ENCODE measurements around the gene ART5.

DNA sequence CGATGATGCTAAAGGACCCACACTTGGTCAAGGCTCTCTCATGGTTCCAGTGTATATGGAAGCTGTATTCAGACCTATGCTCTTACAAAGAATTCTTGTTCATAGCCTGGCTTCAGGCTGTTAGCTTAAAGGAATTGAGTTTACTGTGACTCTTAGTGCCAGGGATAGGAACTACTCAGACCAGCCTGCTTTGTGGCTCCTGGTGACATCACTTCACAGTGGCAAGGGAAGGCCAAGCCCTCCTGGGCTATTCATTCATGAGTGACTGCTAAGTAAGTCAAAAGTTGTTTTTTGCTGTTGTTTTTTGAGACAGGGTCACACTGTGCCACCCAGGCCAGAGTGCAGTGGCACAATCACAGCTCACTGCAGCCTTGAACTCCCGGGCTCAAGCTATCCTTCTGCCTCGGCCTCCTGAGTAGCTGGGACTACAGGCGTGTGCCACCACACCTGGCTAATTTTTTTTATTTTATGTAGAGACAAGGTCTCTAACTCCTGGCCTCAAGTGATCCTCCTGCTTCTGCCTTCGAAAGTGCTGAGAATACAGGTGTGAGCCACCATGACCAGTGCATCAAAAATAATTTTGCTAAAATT is 9.6 kb downstream of the ART5 start:
- TF ChIP-seq, protein P1, sequence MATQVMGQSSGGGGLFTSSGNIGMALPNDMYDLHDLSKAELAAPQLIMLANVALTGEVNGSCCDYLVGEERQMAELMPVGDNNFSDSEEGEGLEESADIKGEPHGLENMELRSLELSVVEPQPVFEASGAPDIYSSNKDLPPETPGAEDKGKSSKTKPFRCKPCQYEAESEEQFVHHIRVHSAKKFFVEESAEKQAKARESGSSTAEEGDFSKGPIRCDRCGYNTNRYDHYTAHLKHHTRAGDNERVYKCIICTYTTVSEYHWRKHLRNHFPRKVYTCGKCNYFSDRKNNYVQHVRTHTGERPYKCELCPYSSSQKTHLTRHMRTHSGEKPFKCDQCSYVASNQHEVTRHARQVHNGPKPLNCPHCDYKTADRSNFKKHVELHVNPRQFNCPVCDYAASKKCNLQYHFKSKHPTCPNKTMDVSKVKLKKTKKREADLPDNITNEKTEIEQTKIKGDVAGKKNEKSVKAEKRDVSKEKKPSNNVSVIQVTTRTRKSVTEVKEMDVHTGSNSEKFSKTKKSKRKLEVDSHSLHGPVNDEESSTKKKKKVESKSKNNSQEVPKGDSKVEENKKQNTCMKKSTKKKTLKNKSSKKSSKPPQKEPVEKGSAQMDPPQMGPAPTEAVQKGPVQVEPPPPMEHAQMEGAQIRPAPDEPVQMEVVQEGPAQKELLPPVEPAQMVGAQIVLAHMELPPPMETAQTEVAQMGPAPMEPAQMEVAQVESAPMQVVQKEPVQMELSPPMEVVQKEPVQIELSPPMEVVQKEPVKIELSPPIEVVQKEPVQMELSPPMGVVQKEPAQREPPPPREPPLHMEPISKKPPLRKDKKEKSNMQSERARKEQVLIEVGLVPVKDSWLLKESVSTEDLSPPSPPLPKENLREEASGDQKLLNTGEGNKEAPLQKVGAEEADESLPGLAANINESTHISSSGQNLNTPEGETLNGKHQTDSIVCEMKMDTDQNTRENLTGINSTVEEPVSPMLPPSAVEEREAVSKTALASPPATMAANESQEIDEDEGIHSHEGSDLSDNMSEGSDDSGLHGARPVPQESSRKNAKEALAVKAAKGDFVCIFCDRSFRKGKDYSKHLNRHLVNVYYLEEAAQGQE (IDR thresholded peaks at IDR 0.05; ENCODE audit: insufficient read depth in 1 of 2, low read depth in 2 of 2, low read length in 2 of 2), result no peak
- TF ChIP-seq FOXP2 (optimal IDR thresholded peaks at IDR 0.05; ENCODE audit: borderline replicate concordance, extremely low read depth, extremely low read length, insufficient read depth) (no peak), POLR2AphosphoS5 (IDR thresholded peaks at IDR 0.05; ENCODE audit: low read depth, low read length) (no peak), TAF1 (IDR thresholded peaks at IDR 0.05; ENCODE audit: borderline replicate concordance, insufficient read depth, low read length) (no peak), SIN3A (IDR thresholded peaks at IDR 0.05; ENCODE audit: borderline replicate concordance, insufficient read depth, low read length) (no peak)
